Lower lobe of right lung (tissue), 2 donors: ENCODE results near the gene TNIP2. TPM values are rescaled to one million over a fixed set of nuclear protein-coding genes. Genes with fewer than 3 reads are reported as not detected.

Experiments used
- ATAC-seq, 2 donors: fragments of 200-7000 bp; cut with Tn5 transposase; one replicate each; pipeline ENCODE4 v1.9.1; 2020 to 2022; ENCODE audit warnings: mild to moderate bottlenecking in 2 of 2, moderate library complexity in 2 of 2
- DNase-seq: peaks from one replicate; pipeline ENCODE4 v3.0.0-alpha.2; 2020
- H3K27ac ChIP-seq: fragments of 200-600 bp; one replicate; pipeline ENCODE4 v1.8.0; 2022
- H3K27me3 ChIP-seq: fragments of 200-600 bp; one replicate; pipeline ENCODE4 v1.8.0; 2022; ENCODE audit warnings: low read depth
- H3K36me3 ChIP-seq: fragments of 200-600 bp; one replicate; pipeline ENCODE4 v1.8.0; 2022; ENCODE audit warnings: mild to moderate bottlenecking
- H3K4me1 ChIP-seq: fragments of 200-600 bp; one replicate; pipeline ENCODE4 v1.8.0; 2022
- H3K4me3 ChIP-seq: fragments of 200-600 bp; one replicate; pipeline ENCODE4 v1.8.0; 2022; ENCODE audit warnings: mild to moderate bottlenecking
- H3K9me3 ChIP-seq: fragments of 200-600 bp; one replicate; pipeline ENCODE4 v1.8.0; 2022
- CTCF ChIP-seq: fragments of 200-600 bp; IDR thresholded peaks from one replicate; pipeline ENCODE4 v1.8.0; 2022; ENCODE audit warnings: antibody characterized with exemption, mild to moderate bottlenecking
- intact Hi-C: fragments of 100-400 bp; cut with DNase I; formaldehyde crosslinking; loops from one replicate; pipeline ENCODE4 v1.11.0; 2022
- total RNA-seq: library from RNA; stranded (reverse); fragmentation: NEBNext Ultra II Directional; extraction: Animal tissue kit (Norgen Biotek cat#: 25700); gene quantifications from one replicate; pipeline ENCODE4 v1.2.1, GENCODE V29; 2021
- donor health status: DM: no; HTN: yes; CAD: no; lungs with severe emphysema.

The TNIP2 gene
- total RNA-seq, 1 donor from 2014 or later: 36.7 TPM

DNA sequence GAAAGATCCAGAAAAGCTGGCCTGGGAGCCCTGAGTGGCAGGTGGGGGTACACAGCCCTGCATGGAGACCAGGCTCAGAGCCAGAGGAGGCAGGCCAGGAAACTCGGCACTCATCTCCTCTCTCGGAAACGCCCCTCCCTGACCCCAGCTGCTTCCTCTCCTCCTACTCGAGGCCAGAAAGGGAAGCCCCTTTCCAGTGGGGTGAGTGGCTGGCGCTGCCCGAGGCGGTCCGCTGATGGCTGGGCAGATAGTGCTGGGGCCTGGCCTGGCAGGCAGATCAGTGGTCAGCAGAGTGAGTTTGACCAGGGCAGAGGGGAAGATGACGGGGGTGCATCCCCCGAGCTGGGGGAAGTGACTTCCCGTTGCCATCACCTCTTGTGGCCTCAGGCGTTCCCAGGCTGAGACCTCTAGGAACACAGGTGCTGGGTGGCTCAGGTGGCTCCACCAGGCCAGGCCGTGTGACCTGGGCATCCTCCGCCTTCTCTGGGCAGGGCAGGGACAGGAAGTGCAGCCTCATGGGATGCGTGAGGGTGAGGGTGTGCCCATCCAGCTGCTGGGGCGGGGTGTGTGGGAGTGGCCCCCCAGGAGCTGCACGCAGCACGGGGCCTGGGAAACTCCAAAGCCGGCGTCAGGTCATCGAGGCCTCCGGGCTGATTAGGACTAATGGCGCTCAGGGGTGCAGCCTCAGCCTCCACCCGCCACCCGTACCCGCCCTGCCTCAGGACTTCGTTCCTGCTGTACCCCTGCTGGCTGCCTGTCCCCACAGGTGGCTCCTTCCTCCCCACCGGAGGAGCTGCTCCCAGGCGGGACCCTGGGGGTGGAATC, 42.5 kb upstream of the TNIP2 start:
- Histone ChIP-seq H3K36me3 (no peaks in the 10 kb centered on the region), H3K27me3 (no peaks in the 10 kb centered on the region), H3K9me3 (no peaks in the 10 kb centered on the region), H3K4me3 (peak overlapping the region; percentile 50), H3K27ac (peak overlapping the region; percentile 87), H3K4me1 (peaks cover 96% of the 10 kb centered on the region)
- DNase-seq (peak; percentile 88), ATAC-seq (peak; percentile 37 to 49)
- intact Hi-C loops: no loop called here
- TF ChIP-seq CTCF: no peak

- no peak for ATAC-seq
- no peaks in the 10 kb centered on the region for H3K9me3 ChIP-seq
- TF ChIP-seq CTCF: no peak
- peaks cover 90% of the 10 kb centered on the region for H3K4me1 ChIP-seq
- intact Hi-C loops: no loop called here
- H3K27me3 ChIP-seq: no peaks in the 10 kb centered on the region
- H3K4me3 ChIP-seq: peak overlapping the region; percentile 50
- no peaks in the 10 kb centered on the region for H3K36me3 ChIP-seq
- DNase-seq: peak; percentile 54
- peak overlapping the region; percentile 87 for H3K27ac ChIP-seq
Measured at GRCh38 chr4:2797545-2798305, 41.6 kb upstream of the TNIP2 start.

GRCh38 chr4:2796849-2797544, 40.9 kb upstream of the TNIP2 start:
- DNase-seq (peak; percentile 40), ATAC-seq (no peak)
- no peak for TF ChIP-seq CTCF
- intact Hi-C loops: no loop called here
- Histone ChIP-seq H3K36me3 (no peaks in the 10 kb centered on the region), H3K4me1 (peaks cover 94% of the 10 kb centered on the region), H3K27ac (peak overlapping the region; percentile 87), H3K27me3 (no peaks in the 10 kb centered on the region), H3K4me3 (peak overlapping the region; percentile 12), H3K9me3 (no peaks in the 10 kb centered on the region)

GRCh38 chr4:2795893-2796848, 40.0 kb upstream of the TNIP2 start:
- H3K4me3 ChIP-seq: peak overlapping the region; percentile 12

More at GRCh38 chr4:2795893-2796848, 40.0 kb upstream of the TNIP2 start:
- intact Hi-C loops: no loop called here
- Histone ChIP-seq H3K4me1 (peaks cover 91% of the 10 kb centered on the region), H3K27me3 (no peaks in the 10 kb centered on the region), H3K9me3 (no peaks in the 10 kb centered on the region), H3K36me3 (no peaks in the 10 kb centered on the region), H3K27ac (peak overlapping the region; percentile 87)
- ATAC-seq: no peak
- TF ChIP-seq CTCF: no peak
- DNase-seq: peak; percentile 69
